Trophoblast cell (in vitro differentiated cells and primary cell): ENCODE results near the gene MYH9.

Experiments used
- DNase-seq, 2 donors: peaks; one replicate each; pipeline ENCODE4 v3.0.0-alpha.2; 2016
- H2AFZ ChIP-seq: 2 replicates; pipeline ENCODE4 v1.6.1; 2013; ENCODE audit warnings: low read length, moderate library complexity, mild to moderate bottlenecking; ENCODE audit not compliant: insufficient read depth, poor library complexity
- H2AK5ac ChIP-seq: 2 replicates; pipeline ENCODE4 v1.6.1; 2013; ENCODE audit warnings: mild to moderate bottlenecking, low read length
- H2BK120ac ChIP-seq: 2 replicates; pipeline ENCODE4 v1.6.1; 2013; ENCODE audit warnings: low read length, mild to moderate bottlenecking, moderate library complexity; ENCODE audit not compliant: insufficient read depth, poor library complexity
- H2BK12ac ChIP-seq: 2 replicates; pipeline ENCODE4 v1.6.1; 2013; ENCODE audit warnings: mild to moderate bottlenecking, low read length, moderate library complexity
- H2BK5ac ChIP-seq: 2 replicates; pipeline ENCODE4 v1.6.1; 2013; ENCODE audit warnings: low read length, low read depth, moderate library complexity, mild to moderate bottlenecking; ENCODE audit not compliant: poor library complexity
- H3K14ac ChIP-seq: 2 replicates; pipeline ENCODE4 v1.6.1; 2013; ENCODE audit warnings: mild to moderate bottlenecking, low read length
- H3K18ac ChIP-seq: 2 replicates; pipeline ENCODE4 v1.6.1; 2013; ENCODE audit warnings: mild to moderate bottlenecking, low read length
- H3K23ac ChIP-seq: 2 replicates; pipeline ENCODE4 v1.6.1; 2013; ENCODE audit warnings: low read length
- H3K27ac ChIP-seq: 2 replicates; pipeline ENCODE4 v1.5.1; 2013; ENCODE audit warnings: low read depth, mild to moderate bottlenecking, inconsistent platforms, low read length, moderate library complexity
- H3K27me3 ChIP-seq: 2 replicates; pipeline ENCODE4 v1.6.1; 2013; ENCODE audit warnings: inconsistent platforms, mild to moderate bottlenecking, low read length, moderate library complexity; ENCODE audit not compliant: insufficient read depth
- H3K36me3 ChIP-seq, 2 experiments: 1 replicate in 1 of 2; 2 replicates in 1 of 2; pipeline ENCODE4 v1.6.1; 2013; ENCODE audit warnings: low read length in 2 of 2, mild to moderate bottlenecking in 2 of 2, moderate library complexity in 1 of 2; ENCODE audit not compliant: insufficient read depth in 2 of 2, control insufficient read depth in 1 of 2
- H3K4ac ChIP-seq: 2 replicates; pipeline ENCODE4 v1.6.1; 2013; ENCODE audit warnings: low read depth, mild to moderate bottlenecking, low read length, moderate library complexity
- H3K4me1 ChIP-seq, 2 experiments: 1 replicate in 1 of 2; 2 replicates in 1 of 2; pipeline ENCODE4 v1.6.1; 2013; ENCODE audit warnings: low read length in 2 of 2, mild to moderate bottlenecking in 2 of 2, moderate library complexity in 1 of 2; ENCODE audit not compliant: insufficient read depth in 2 of 2, control insufficient read depth in 1 of 2
- H3K4me2 ChIP-seq: 2 replicates; pipeline ENCODE4 v1.6.1; 2013; ENCODE audit warnings: inconsistent platforms, mild to moderate bottlenecking, low read length, moderate library complexity
- H3K4me3 ChIP-seq: 2 replicates; pipeline ENCODE4 v1.5.1; 2013; ENCODE audit warnings: mild to moderate bottlenecking, low read depth, low read length, inconsistent platforms
- H3K79me1 ChIP-seq: one replicate; pipeline ENCODE4 v1.6.1; 2013; ENCODE audit warnings: low read length
- H3K79me2 ChIP-seq: 2 replicates; pipeline ENCODE4 v1.6.1; 2013; ENCODE audit warnings: low read length, mild to moderate bottlenecking; ENCODE audit not compliant: control insufficient read depth, insufficient read depth, poor library complexity
- H3K9ac ChIP-seq: 2 replicates; pipeline ENCODE4 v1.6.1; 2013; ENCODE audit warnings: mild to moderate bottlenecking, low read length
- H3K9me3 ChIP-seq: 2 replicates; pipeline ENCODE4 v1.6.1; 2013; ENCODE audit warnings: low read depth, mild to moderate bottlenecking, control low read depth, inconsistent platforms, low read length; ENCODE audit not compliant: insufficient read depth
- H4K12ac ChIP-seq: 2 replicates; pipeline ENCODE4 v1.6.1; 2013; ENCODE audit warnings: low read depth, mild to moderate bottlenecking, low read length, moderate library complexity
- H4K8ac ChIP-seq: 2 replicates; pipeline ENCODE4 v1.6.1; 2013; ENCODE audit warnings: low read depth, mild to moderate bottlenecking, low read length, moderate library complexity
- H4K91ac ChIP-seq: one replicate; pipeline ENCODE4 v1.6.1; 2013; ENCODE audit warnings: low read depth, mild to moderate bottlenecking, low read length, moderate library complexity
- WGBS: extraction: QIAGEN DNeasy Blood & Tissue Kit; methylation state at CpG from one replicate; pipeline ENCODE4 v1.1.7; 2013; ENCODE audit warnings: missing lambda C conversion rate; ENCODE audit not compliant: insufficient read length, insufficient coverage; ENCODE audit errors: extremely low coverage; 5-methylcytosine and 5-hydroxymethylcytosine counted together

Gene MYH9

DNA sequence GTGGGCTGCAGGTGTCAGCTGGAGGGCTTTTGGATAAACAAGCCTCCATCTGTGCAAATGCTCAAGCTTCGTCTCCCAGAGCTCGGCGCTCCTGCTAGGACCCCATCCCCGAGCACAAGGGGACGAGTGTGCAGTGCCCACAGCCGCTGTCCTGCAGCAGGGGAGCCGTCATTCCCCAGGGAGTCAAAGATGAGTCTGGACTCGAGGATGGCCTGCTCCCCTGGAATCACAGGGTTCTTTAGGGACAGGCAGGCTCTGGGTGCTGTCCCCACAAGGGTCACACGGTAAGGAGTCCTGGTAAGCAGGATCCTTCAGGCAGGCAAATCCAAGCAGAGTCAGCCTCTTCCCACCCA, 84.7 kb downstream of the MYH9 start:
- H3K79me2 ChIP-seq = no peaks in the 10 kb centered on the region
- H3K14ac ChIP-seq = no peak overlapping the region

DNA sequence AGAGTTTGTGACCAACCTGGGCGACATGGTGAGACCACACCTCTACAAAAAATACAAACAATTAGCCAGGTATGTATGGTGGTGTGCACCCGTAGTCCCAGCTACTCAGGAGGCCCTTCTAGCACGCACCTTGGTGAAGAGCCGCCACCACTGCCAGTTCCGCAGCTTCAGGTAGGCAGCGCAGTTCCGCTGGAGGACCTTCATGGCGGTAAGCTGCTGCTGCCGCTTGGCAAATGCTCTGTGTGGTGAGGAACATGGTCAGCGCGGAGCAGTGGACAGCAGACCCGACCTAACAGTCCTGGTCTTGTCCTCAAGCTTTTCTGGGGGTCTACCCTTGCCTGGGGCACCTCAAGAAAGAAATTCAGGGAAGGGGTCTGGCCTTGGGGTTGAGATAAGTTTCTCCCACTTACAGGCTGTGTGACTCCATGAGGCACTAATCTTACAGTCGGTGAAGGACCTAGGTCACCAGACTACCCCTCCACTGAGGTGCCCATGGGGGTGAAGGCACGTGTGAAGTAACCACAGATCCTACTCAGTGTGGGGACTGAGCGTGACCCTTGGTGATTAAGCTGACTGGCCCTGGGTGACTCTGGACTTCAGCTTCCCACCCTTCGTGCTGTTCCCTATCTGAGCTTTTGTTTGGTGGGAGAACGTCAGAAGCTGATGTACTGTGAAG, 85.2 kb downstream of the MYH9 start:
- no peaks in the 10 kb centered on the region for H3K4me1 ChIP-seq
- H4K91ac ChIP-seq = no peak overlapping the region
- no peak overlapping the region for H4K12ac ChIP-seq
- no peak overlapping the region for H2BK5ac ChIP-seq
- no peaks in the 10 kb centered on the region for H3K79me2 ChIP-seq
- no peak overlapping the region for H3K9ac ChIP-seq
- H4K8ac ChIP-seq = no peak overlapping the region
- H3K27me3 ChIP-seq = no peaks in the 10 kb centered on the region
- H3K14ac ChIP-seq = no peak overlapping the region
- peaks cover 89 to 96% of the 10 kb centered on the region in 2 experiments for H3K36me3 ChIP-seq
- H2BK12ac ChIP-seq = no peak overlapping the region
- H3K79me1 ChIP-seq = no peaks in the 10 kb centered on the region
- peak; percentile 12 to 45 for DNase-seq
- no peak overlapping the region for H3K4me3 ChIP-seq
- peaks cover 5% of the 10 kb centered on the region for H3K9me3 ChIP-seq
- no peak overlapping the region for H3K27ac ChIP-seq
- no peak overlapping the region for H3K4ac ChIP-seq
- H3K4me2 ChIP-seq = no peak overlapping the region
- WGBS = no CpG with 5 or more reads among the region's 17 CpGs
- no peak overlapping the region for H3K18ac ChIP-seq
- H2AK5ac ChIP-seq = no peak overlapping the region
- H2AFZ ChIP-seq = no peak overlapping the region
- H2BK120ac ChIP-seq = no peak overlapping the region
- no peak overlapping the region for H3K23ac ChIP-seq

More for the DNA sequence above, 84.7 kb downstream of the MYH9 start:
- Histone ChIP-seq H3K23ac (no peak overlapping the region), H3K4me2 (no peak overlapping the region), H4K91ac (no peak overlapping the region), H3K27me3 (no peaks in the 10 kb centered on the region), H2AK5ac (no peak overlapping the region), H3K27ac (no peak overlapping the region), H2BK5ac (no peak overlapping the region), H3K4ac (no peak overlapping the region), H4K8ac (no peak overlapping the region), H2BK12ac (no peak overlapping the region), H3K4me1 (no peaks in the 10 kb centered on the region), H2AFZ (no peak overlapping the region), H3K79me1 (no peaks in the 10 kb centered on the region), H3K9me3 (peaks cover 5% of the 10 kb centered on the region), H2BK120ac (no peak overlapping the region), H3K18ac (no peak overlapping the region), H3K4me3 (no peak overlapping the region), H4K12ac (no peak overlapping the region), H3K36me3 (peaks cover 87 to 94% of the 10 kb centered on the region in 2 experiments), H3K9ac (no peak overlapping the region)
- DNase-seq = no peak
- WGBS = no CpG with 5 or more reads among the region's 9 CpGs

DNA sequence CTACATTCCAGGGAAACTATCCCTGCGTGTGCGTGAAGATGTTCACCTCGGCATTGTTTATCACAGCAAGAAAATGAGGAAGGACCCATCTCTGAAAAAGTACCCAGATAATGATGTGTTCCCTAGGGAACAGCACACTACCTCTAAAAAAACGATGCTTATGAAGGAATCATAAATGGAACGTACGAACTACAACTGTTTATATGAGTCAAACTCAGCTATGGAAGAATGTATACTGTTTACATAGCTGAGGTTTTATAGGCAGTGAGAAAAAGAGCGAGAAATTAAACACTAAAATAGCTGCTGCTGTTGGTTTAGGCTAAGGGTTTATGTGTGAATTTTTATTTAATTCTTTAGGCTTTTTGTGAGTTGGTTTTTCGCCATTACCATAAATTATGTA, 85.9 kb downstream of the MYH9 start:
- no peak overlapping the region for H2BK120ac ChIP-seq
- WGBS = no CpG with 5 or more reads among the region's 8 CpGs
- H4K12ac ChIP-seq = no peak overlapping the region
- no peak overlapping the region for H3K4ac ChIP-seq
- H3K4me2 ChIP-seq = no peak overlapping the region
- peaks cover 5% of the 10 kb centered on the region for H3K9me3 ChIP-seq
- no peak overlapping the region for H2AK5ac ChIP-seq
- H3K27ac ChIP-seq = no peak overlapping the region
- no peaks in the 10 kb centered on the region for H3K27me3 ChIP-seq
- no peak overlapping the region for H3K9ac ChIP-seq
- no peak overlapping the region for H3K18ac ChIP-seq
- no peak overlapping the region for H2BK12ac ChIP-seq
- H3K4me3 ChIP-seq = no peak overlapping the region
- H3K36me3 ChIP-seq = peaks cover 89 to 96% of the 10 kb centered on the region in 2 experiments
- H4K91ac ChIP-seq = no peak overlapping the region
- H3K79me1 ChIP-seq = no peaks in the 10 kb centered on the region
- H3K14ac ChIP-seq = no peak overlapping the region
- no peaks in the 10 kb centered on the region for H3K4me1 ChIP-seq
- no peak overlapping the region for H2BK5ac ChIP-seq
- no peak overlapping the region for H4K8ac ChIP-seq
- DNase-seq = peak in 1 of 2 donors; percentile 48
- no peak overlapping the region for H2AFZ ChIP-seq
- no peak overlapping the region for H3K23ac ChIP-seq
- H3K79me2 ChIP-seq = no peaks in the 10 kb centered on the region

DNA sequence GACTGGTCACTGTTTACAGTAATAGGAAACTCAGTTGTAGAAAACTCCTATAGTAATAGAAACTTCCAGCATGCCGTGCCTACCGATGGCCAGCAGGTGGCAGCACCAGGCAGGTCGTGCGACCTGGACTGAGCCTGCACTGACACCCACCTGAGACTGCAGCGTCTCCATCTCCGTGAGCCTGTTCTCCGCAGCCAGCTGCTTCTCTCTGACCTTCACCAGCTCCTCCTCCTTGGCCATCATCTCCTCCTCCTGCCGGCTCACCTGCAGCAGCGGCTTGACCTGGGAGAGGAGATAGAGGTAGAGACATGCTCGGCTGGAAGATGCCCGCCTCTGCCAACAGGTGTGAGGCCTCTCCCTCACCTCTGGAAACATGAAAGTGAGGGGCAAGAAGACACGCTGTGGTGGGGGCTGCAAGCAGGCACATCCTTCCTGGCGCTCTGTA, 86.4 kb downstream of the MYH9 start:
- H4K12ac ChIP-seq = no peak overlapping the region
- WGBS = no CpG with 5 or more reads among the region's 13 CpGs
- no peaks in the 10 kb centered on the region for H3K79me2 ChIP-seq
- no peak overlapping the region for H2BK5ac ChIP-seq
- peaks cover 89 to 96% of the 10 kb centered on the region in 2 experiments for H3K36me3 ChIP-seq
- no peak overlapping the region for H2BK12ac ChIP-seq
- H3K18ac ChIP-seq = no peak overlapping the region
- H3K4me1 ChIP-seq = no peaks in the 10 kb centered on the region
- H3K27me3 ChIP-seq = no peaks in the 10 kb centered on the region
- no peak overlapping the region for H3K4ac ChIP-seq
- no peak overlapping the region for H4K8ac ChIP-seq
- H2AK5ac ChIP-seq = no peak overlapping the region
- H3K14ac ChIP-seq = no peak overlapping the region
- H4K91ac ChIP-seq = no peak overlapping the region
- H2AFZ ChIP-seq = no peak overlapping the region
- H2BK120ac ChIP-seq = no peak overlapping the region
- H3K4me2 ChIP-seq = no peak overlapping the region
- no peak overlapping the region for H3K23ac ChIP-seq
- H3K27ac ChIP-seq = no peak overlapping the region
- peaks cover 5% of the 10 kb centered on the region for H3K9me3 ChIP-seq
- H3K4me3 ChIP-seq = no peak overlapping the region
- H3K79me1 ChIP-seq = no peaks in the 10 kb centered on the region
- no peak overlapping the region for H3K9ac ChIP-seq
- DNase-seq = peak; percentile 87 to 96
